ENCODE results near the gene TBC1D10B.

TBC1D10B gene

GRCh38 chr16:30352488-30353401 lies 17.5 kb downstream of the TBC1D10B start:
- no peak for TF ChIP-seq CTCF (IDR thresholded peaks at IDR 0.05; ENCODE audit: insufficient read depth, low read depth, low read length, missing control alignments)
- no peak for DNase-seq (ENCODE audit: low read depth)
- H3K4me3 ChIP-seq (ENCODE audit: low read length), result no peak overlapping the region

DNA sequence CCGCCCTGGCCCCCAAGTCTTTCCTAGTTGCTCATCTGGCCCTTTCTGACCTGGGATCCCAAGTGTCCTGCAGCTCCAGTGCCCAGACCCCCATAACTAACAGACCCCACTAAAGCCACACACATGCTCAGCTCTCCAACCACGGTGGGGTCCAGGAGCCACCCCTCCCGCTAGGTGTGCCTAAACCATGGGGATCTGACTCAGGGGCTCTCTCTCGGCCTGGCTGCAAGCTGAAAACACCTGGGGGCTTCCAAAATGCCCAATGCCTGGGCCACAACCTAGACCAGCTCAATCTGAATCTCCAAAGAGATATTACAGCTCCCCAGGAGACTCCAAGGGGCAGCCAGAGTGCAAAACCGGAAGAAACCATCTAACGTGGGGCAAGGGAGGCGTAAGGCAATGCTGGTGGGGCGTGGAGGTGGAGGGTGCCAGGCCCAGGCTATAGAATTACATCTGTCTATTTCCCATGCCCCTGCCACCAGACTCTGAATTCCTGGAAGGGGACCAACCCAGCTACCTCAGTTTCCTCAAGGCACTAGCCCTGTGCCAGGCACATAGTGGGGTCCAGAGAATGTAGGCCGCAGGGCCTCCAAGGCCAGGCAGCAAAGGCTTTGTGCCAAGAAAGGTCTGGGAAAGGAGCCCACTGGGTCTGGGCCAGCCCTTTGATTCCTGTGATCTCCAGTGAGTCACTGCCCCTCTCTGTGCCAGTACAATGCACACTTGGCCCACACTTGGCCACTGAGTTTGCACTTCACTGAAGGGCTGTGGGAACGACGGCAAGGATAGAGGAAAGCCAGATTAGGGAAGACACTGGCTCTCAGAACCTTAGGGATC lies 18.5 kb downstream of the TBC1D10B start:
- no peak overlapping the region for H3K4me3 ChIP-seq (ENCODE audit: low read length)
- no peak for DNase-seq (ENCODE audit: low read depth)
- no peak for TF ChIP-seq CTCF (IDR thresholded peaks at IDR 0.05; ENCODE audit: insufficient read depth, low read depth, low read length, missing control alignments)

- no peak overlapping the region for H3K4me3 ChIP-seq (ENCODE audit: low read length)
- no peak for TF ChIP-seq CTCF (IDR thresholded peaks at IDR 0.05; ENCODE audit: insufficient read depth, low read depth, low read length, missing control alignments)
- no peak for DNase-seq (ENCODE audit: low read depth)
These were observed 19.3 kb downstream of the TBC1D10B start for GRCh38 chr16:30351001-30351441.

DNA sequence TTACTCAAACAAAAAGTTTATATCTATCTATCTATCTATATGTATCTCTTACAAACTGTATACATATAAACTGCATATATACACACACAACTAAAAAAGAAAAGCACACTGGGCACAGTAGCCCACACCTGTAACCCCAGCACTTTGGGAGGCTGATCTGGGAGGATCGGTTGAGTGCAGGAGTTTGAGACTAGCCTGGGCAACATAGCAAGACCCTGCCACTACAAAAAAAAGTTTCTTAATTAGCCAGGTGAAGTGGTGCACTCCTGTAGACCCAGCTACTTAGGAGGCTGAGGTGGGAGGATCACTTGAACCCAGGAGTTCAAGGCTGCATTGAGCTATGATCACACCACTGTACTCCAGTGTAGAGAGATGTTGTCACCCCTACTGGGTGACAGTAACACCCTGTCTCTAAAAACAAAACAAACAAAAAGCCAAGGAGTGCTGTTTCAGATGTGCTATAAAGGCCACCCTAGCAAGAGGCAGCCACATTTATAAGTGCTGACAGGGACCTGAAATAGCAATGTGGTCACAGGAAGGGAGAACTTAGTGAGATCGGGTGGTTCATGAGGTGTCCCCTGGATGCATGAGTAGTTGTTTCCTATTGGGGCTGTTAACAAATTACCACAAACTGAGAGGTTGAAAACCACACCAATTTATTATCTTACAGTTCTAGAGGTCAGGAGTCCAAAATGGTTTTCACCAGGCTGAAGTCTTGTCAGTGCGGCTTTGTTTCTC lies 20.0 kb downstream of the TBC1D10B start:
- H3K4me3 ChIP-seq (ENCODE audit: low read length), result no peak overlapping the region
- TF ChIP-seq CTCF (IDR thresholded peaks at IDR 0.05; ENCODE audit: insufficient read depth, low read depth, low read length, missing control alignments), result no peak
- DNase-seq (ENCODE audit: low read depth), result no peak

GRCh38 chr16:30349675-30350074 lies 20.6 kb downstream of the TBC1D10B start:
- TF ChIP-seq CTCF (IDR thresholded peaks at IDR 0.05; ENCODE audit: insufficient read depth, low read depth, low read length, missing control alignments), result no peak
- no peak overlapping the region for H3K4me3 ChIP-seq (ENCODE audit: low read length)
- DNase-seq (ENCODE audit: low read depth), result no peak

GRCh38 chr16:30348929-30349328 lies 21.4 kb downstream of the TBC1D10B start:
- DNase-seq (ENCODE audit: low read depth), result no peak
- no peak overlapping the region for H3K4me3 ChIP-seq (ENCODE audit: low read length)
- TF ChIP-seq CTCF (IDR thresholded peaks at IDR 0.05; ENCODE audit: insufficient read depth, low read depth, low read length, missing control alignments), result no peak

All from epithelial cell of esophagus (primary cell).